GM18868 (cell line): ENCODE data around the gene ARCN1.

Experiments used
- ATAC-seq: cut with Tn5 transposase; IDR thresholded peaks from one replicate; pipeline ENCODE4 v1.9.1; 2021; ENCODE audit warnings: mild to moderate bottlenecking, moderate library complexity; ENCODE audit not compliant: unreplicated experiment

ARCN1 gene

GRCh38 chr11:118634431-118635236 is 62.4 kb downstream of the ARCN1 start:
- no peak for ATAC-seq

- no peak for ATAC-seq
Measured at GRCh38 chr11:118635237-118635591, 63.0 kb downstream of the ARCN1 start.

GRCh38 chr11:118635642-118636041 is 63.4 kb downstream of the ARCN1 start:
- no peak for ATAC-seq

- no peak for ATAC-seq
Measured at GRCh38 chr11:118636569-118637290, 64.5 kb downstream of the ARCN1 start.

GRCh38 chr11:118638726-118639125 is 66.5 kb downstream of the ARCN1 start:
- ATAC-seq = no peak

GRCh38 chr11:118639899-118640298 is 67.7 kb downstream of the ARCN1 start:
- no peak for ATAC-seq

- ATAC-seq = no peak
Measured at GRCh38 chr11:118640332-118641154, 68.3 kb downstream of the ARCN1 start.

GRCh38 chr11:118641397-118642019 is 69.3 kb downstream of the ARCN1 start:
- ATAC-seq = no peak

GRCh38 chr11:118643142-118643994 is 71.2 kb downstream of the ARCN1 start:
- no peak for ATAC-seq

GRCh38 chr11:118643995-118644345 is 71.8 kb downstream of the ARCN1 start:
- ATAC-seq = no peak

GRCh38 chr11:118644496-118644895 is 72.3 kb downstream of the ARCN1 start:
- no peak for ATAC-seq

- ATAC-seq = no peak
Measured at GRCh38 chr11:118645066-118645715, 73.0 kb downstream of the ARCN1 start.

GRCh38 chr11:118646393-118646792 is 74.2 kb downstream of the ARCN1 start:
- no peak for ATAC-seq

GRCh38 chr11:118648291-118648690 is 76.1 kb downstream of the ARCN1 start:
- ATAC-seq = no peak

GRCh38 chr11:118649941-118650340 is 77.7 kb downstream of the ARCN1 start:
- ATAC-seq = no peak

- ATAC-seq = no peak
Measured at GRCh38 chr11:118650366-118650765, 78.2 kb downstream of the ARCN1 start.

- ATAC-seq = no peak
Measured at GRCh38 chr11:118651820-118652219, 79.6 kb downstream of the ARCN1 start.
